ENCODE data around the gene KIF9.

- TF ChIP-seq CTCF (IDR thresholded peaks at IDR 0.05 in 4 of 5, conservative IDR thresholded peaks at IDR 0.05 in 1 of 5) (no peak), POLR2A (IDR thresholded peaks at IDR 0.05) (no peak)
Measured at GRCh38 chr3:47280519-47280918, 2.1 kb downstream of the KIF9 start.
